HCT116 (cell line): ENCODE results near the gene NTSR2. TPM values are rescaled to one million over a fixed set of nuclear protein-coding genes. Genes with fewer than 3 reads are reported as not detected.

Source experiments
- total RNA-seq: library from RNA; stranded (reverse); gene quantifications from one replicate; pipeline ENCODE4 v1.2.1, GENCODE V29; 2021; ENCODE audit not compliant: unreplicated experiment

The NTSR2 gene
- total RNA-seq, 1 experiment from 2014 or later: not detected

Other genes starting within 250 kb of the NTSR2 start
- 22.8 TPM for gene E2F6, start 204.0 kb downstream of the NTSR2 start, total RNA-seq
- 6.2 TPM for gene GREB1, start 136.2 kb downstream of the NTSR2 start, total RNA-seq
- 16.7 TPM for gene LPIN1, start 76.4 kb upstream of the NTSR2 start, total RNA-seq